Endothelial cell of umbilical vein (primary cell): Measurements from ENCODE around the gene RASSF3. TPM values are rescaled to one million over a fixed set of nuclear protein-coding genes. Genes with fewer than 3 reads are reported as not detected.

Experiments
- BruUV-seq: library from RNA; stranded (reverse); fragments of 400-500 nt; replicated peaks from 2 replicates; lab custom pipeline; 2021; lab: Mats Ljungman, UMichigan
- CTCF ChIA-PET: fragments of 300-600, 350-600 bp; sonication (Branson Sonifier 250); formaldehyde crosslinking; loops from one replicate; lab custom pipeline; 2021; ENCODE audit warnings: antibody characterized with exemption, inconsistent platforms; lab: Charles Lee
- POLR2A ChIA-PET: fragments of 300-600, 350-600 bp; sonication (Branson Sonifier 250); formaldehyde crosslinking; loops from one replicate; lab custom pipeline; 2021; ENCODE audit warnings: antibody characterized with exemption, inconsistent platforms; lab: Charles Lee
- DNase-seq: peaks from one replicate; pipeline ENCODE4 v3.0.0-alpha.2; 2011; ENCODE audit warnings: low read depth, low spot score
- FAIRE-seq: peaks from 2 replicates; lab custom pipeline; 2011; peaks lifted over from hg19 to GRCh38; lab: Jason Lieb, UNC
- H2AFZ ChIP-seq: 2 replicates; pipeline ENCODE4 v1.6.0; 2012; ENCODE audit warnings: low read depth, low read length, control low read depth, inconsistent platforms
- H3K27ac ChIP-seq: 2 replicates; pipeline ENCODE4 v1.5.1; 2011; ENCODE audit warnings: low read depth, mild to moderate bottlenecking, control low read depth, low read length, moderate library complexity; ENCODE audit not compliant: insufficient read depth
- H3K27me3 ChIP-seq, 2 experiments: 2 replicates each; pipeline versions ENCODE4 v1.6.0 to v1.6.1; 2011; ENCODE audit warnings: low read length in 2 of 2, mixed read lengths in 1 of 2; ENCODE audit not compliant: control insufficient read depth in 2 of 2, insufficient read depth in 2 of 2
- H3K36me3 ChIP-seq, 2 experiments: 2 replicates in 1 of 2; 3 replicates in 1 of 2; pipeline ENCODE4 v1.5.1; 2011; ENCODE audit warnings: low read length in 2 of 2, mild to moderate bottlenecking in 1 of 2, moderate library complexity in 1 of 2; ENCODE audit not compliant: control insufficient read depth in 2 of 2, insufficient read depth in 2 of 2; ENCODE audit errors: extremely low read depth in 1 of 2
- H3K4me1 ChIP-seq: 3 replicates; pipeline ENCODE4 v1.5.1; 2011; ENCODE audit warnings: mild to moderate bottlenecking, low read length; ENCODE audit not compliant: control insufficient read depth, insufficient read depth; ENCODE audit errors: extremely low read depth
- H3K4me2 ChIP-seq: 2 replicates; pipeline ENCODE4 v1.6.1; 2011; ENCODE audit warnings: low read length, control low read depth, mixed read lengths; ENCODE audit not compliant: insufficient read depth
- H3K4me3 ChIP-seq, 3 experiments: fragments of 200-600 bp in 1 of 3; sonication (generic), shearing (Covaris generic) in 1 of 3; replicated peaks in 1 of 3; 2 replicates each; pipeline ENCODE4 v1.5.1; 2011 to 2016; ENCODE audit warnings: control low read depth in 3 of 3, low read length in 3 of 3, mild to moderate bottlenecking in 2 of 3, inconsistent platforms in 1 of 3, low read depth in 1 of 3, moderate library complexity in 1 of 3; ENCODE audit not compliant: insufficient read depth in 1 of 3
- H3K79me2 ChIP-seq: 2 replicates; pipeline ENCODE4 v1.6.0; 2012; ENCODE audit warnings: low read length, inconsistent platforms; ENCODE audit not compliant: control insufficient read depth, insufficient read depth
- H3K9ac ChIP-seq: replicated peaks from 2 replicates; pipeline ENCODE3; 2011; ENCODE audit warnings: low read length, control low read depth; ENCODE audit not compliant: insufficient read depth; ENCODE audit errors: extremely low read depth
- H3K9me1 ChIP-seq: replicated peaks from 3 replicates; pipeline ENCODE4 v1.6.0; 2011; ENCODE audit warnings: mild to moderate bottlenecking, low read length; ENCODE audit not compliant: control insufficient read depth, insufficient read depth; ENCODE audit errors: extremely low read depth
- H3K9me3 ChIP-seq: replicated peaks from 2 replicates; pipeline ENCODE4 v1.5.1; 2012; ENCODE audit warnings: low read length, inconsistent platforms; ENCODE audit not compliant: control insufficient read depth, insufficient read depth
- H4K20me1 ChIP-seq: replicated peaks from 2 replicates; pipeline ENCODE3; 2011; ENCODE audit warnings: mild to moderate bottlenecking, low read length; ENCODE audit not compliant: control insufficient read depth, insufficient read depth; ENCODE audit errors: extremely low read depth
- EZH2 ChIP-seq: IDR thresholded peaks from 2 replicates; pipeline ENCODE4 v1.6.1; 2012; ENCODE audit warnings: borderline replicate concordance, low read depth, mild to moderate bottlenecking, moderate library complexity, low read length, inconsistent platforms; ENCODE audit not compliant: severe bottlenecking
- FOS ChIP-seq: IDR thresholded peaks from 2 replicates; pipeline ENCODE4 v1.6.1; 2011; ENCODE audit warnings: mild to moderate bottlenecking, low read length, moderate library complexity, borderline replicate concordance; ENCODE audit not compliant: insufficient read depth
- GATA2 ChIP-seq: IDR thresholded peaks from 2 replicates; pipeline ENCODE4 v1.7.0; 2011; ENCODE audit warnings: low read depth, mild to moderate bottlenecking, moderate library complexity, mixed read lengths, low read length; ENCODE audit not compliant: insufficient read length, insufficient read depth
- JUN ChIP-seq: IDR thresholded peaks from 2 replicates; pipeline ENCODE4 v1.6.1; 2011; ENCODE audit warnings: borderline replicate concordance, low read depth; ENCODE audit not compliant: insufficient read length, insufficient read depth
- MYC ChIP-seq: IDR thresholded peaks from one replicate; pipeline ENCODE4 v1.6.1; 2011; ENCODE audit warnings: mild to moderate bottlenecking, low read depth, low read length
- POLR2A ChIP-seq: IDR thresholded peaks from 2 replicates; pipeline ENCODE4 v1.6.1; 2012; ENCODE audit warnings: low read depth, mild to moderate bottlenecking, control low read depth, low read length
- POLR2AphosphoS5 ChIP-seq: IDR thresholded peaks from 2 replicates; pipeline ENCODE4 v1.6.1; 2012; ENCODE audit warnings: low read depth, mild to moderate bottlenecking, control low read depth, low read length, moderate library complexity; ENCODE audit not compliant: insufficient read depth
- dilution Hi-C: fragments of 300-500 bp; cut with MboI; formaldehyde crosslinking; loops from one replicate; pipeline ENCODE4 v1.15.0; 2019; ENCODE audit warnings: low sequenced_read_pairs; ENCODE audit not compliant: extremely low pct_ligation_motif_present
- intact Hi-C: fragments of 100-400 bp; cut with micrococcal nuclease; formaldehyde crosslinking; loops from one replicate; pipeline ENCODE4 v1.10.0; 2022
- polyA plus RNA-seq, 4 experiments: library from polyadenylated mRNA; depleted of rRNA in 3 of 4; stranded (reverse) in 3 of 4; unstranded in 1 of 4; fragments of >200 nt; gene quantifications; 2 replicates each; pipeline versions ENCODE4 v1.2.1 to v1.2.3, GENCODE V29; 2011 to 2012; ENCODE audit warnings: missing spikeins in 1 of 4
- total RNA-seq: library from RNA; stranded (reverse); gene quantifications from 2 replicates; pipeline ENCODE4 v1.2.3, GENCODE V29; 2021
- TF ChIP-seq, protein P1 (sequence below): IDR thresholded peaks from 2 replicates; pipeline ENCODE4 v1.6.1; 2011; ENCODE audit not compliant: insufficient read depth, insufficient read length
- TF ChIP-seq, protein P2 (sequence below), 2 donors: IDR thresholded peaks; 1 replicate in 1 of 2; 2 replicates in 1 of 2; pipeline ENCODE4 v1.5.1; 2011; ENCODE audit warnings: low read length in 2 of 2, mild to moderate bottlenecking in 2 of 2, moderate library complexity in 2 of 2, control low read depth in 1 of 2, inconsistent platforms in 1 of 2, low read depth in 1 of 2; ENCODE audit not compliant: insufficient read depth in 1 of 2; ENCODE audit errors: extremely low read depth in 1 of 2

Gene RASSF3
- total and polyA plus RNA-seq, 2 donors (not counting 3 experiments of a cell fraction or from before 2014, with no cell fraction given), result 20.2 to 60.8 TPM

DNA sequence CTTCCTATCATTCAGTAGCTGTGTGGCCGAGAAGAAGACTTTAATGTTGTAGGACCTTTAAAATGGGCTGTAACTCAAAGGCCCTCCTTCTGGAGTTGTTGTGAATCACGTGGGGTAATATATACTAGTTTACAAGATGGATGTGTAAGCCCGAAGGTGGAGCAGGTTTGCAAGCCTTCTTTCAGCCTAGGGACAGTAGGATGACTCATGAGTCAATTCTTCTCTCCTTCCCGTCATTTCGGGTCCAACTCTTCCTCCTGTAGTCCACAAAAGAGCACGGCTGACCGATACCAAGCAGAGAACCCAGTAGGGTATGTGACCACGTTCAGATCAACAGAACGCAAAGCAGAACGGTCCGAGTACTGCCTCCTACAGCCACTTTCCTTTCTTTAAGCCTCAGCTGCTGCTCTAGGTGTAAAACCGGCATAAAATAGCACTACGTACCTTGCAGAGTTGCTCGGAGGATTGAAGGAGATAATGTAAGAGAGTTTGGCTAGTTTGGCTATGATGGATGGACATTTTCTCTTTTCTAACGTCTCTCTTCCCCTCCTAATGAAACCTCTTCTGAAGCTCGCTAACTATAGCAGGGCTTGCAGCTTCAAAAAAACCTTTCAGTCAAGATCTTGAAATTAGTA, 1.3 kb upstream of the RASSF3 start:
- TF ChIP-seq GATA2 (no peak), EZH2 (no peak), MYC (no peak), JUN (peak; percentile 47), POLR2A (peak; percentile 55), FOS (peak; percentile 70), POLR2AphosphoS5 (no peak)
- TF ChIP-seq, protein P1, sequence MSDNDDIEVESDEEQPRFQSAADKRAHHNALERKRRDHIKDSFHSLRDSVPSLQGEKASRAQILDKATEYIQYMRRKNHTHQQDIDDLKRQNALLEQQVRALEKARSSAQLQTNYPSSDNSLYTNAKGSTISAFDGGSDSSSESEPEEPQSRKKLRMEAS, result peak; percentile 13
- TF ChIP-seq, protein P2, sequence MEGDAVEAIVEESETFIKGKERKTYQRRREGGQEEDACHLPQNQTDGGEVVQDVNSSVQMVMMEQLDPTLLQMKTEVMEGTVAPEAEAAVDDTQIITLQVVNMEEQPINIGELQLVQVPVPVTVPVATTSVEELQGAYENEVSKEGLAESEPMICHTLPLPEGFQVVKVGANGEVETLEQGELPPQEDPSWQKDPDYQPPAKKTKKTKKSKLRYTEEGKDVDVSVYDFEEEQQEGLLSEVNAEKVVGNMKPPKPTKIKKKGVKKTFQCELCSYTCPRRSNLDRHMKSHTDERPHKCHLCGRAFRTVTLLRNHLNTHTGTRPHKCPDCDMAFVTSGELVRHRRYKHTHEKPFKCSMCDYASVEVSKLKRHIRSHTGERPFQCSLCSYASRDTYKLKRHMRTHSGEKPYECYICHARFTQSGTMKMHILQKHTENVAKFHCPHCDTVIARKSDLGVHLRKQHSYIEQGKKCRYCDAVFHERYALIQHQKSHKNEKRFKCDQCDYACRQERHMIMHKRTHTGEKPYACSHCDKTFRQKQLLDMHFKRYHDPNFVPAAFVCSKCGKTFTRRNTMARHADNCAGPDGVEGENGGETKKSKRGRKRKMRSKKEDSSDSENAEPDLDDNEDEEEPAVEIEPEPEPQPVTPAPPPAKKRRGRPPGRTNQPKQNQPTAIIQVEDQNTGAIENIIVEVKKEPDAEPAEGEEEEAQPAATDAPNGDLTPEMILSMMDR (IDR thresholded peaks at IDR 0.05; ENCODE audit: extremely low read depth in 1 of 2, insufficient read depth in 1 of 2, low read depth in 1 of 2, low read length in 2 of 2), result no peak
- DNase-seq, result peak; percentile 80
- Histone ChIP-seq H3K4me3 (peak overlapping the region; percentile 84 to 92 (median 85)), H2AFZ (peak overlapping the region; percentile 95), H3K9me1 (no peaks in the 10 kb centered on the region), H3K79me2 (peaks cover 38% of the 10 kb centered on the region), H4K20me1 (no peaks in the 10 kb centered on the region), H3K27me3 (no peaks in the 10 kb centered on the region), H3K9ac (peak overlapping the region; percentile 73), H3K4me1 (peaks cover 23% of the 10 kb centered on the region), H3K9me3 (no peaks in the 10 kb centered on the region), H3K36me3 (peaks cover 0 to 2% of the 10 kb centered on the region in 2 experiments), H3K4me2 (peak overlapping the region; percentile 99), H3K27ac (peak overlapping the region; percentile 78)
- dilution Hi-C loops (no loop called here), intact Hi-C loops (loop anchor here (1.0 kb wide), 4 partner anchors 8 to 89 kb away; no protein-coding TSS in a partner anchor)
- ChIA-PET POLR2A (no interaction called here), CTCF (interaction anchor here (0.6 to 6.9 kb wide), 13 partner anchors 8 to 192 kb away, joined by 3 to 72 read pairs (median 4); no protein-coding TSS in a partner anchor)
- no TSS peak for BruUV-seq
- peak; percentile 88 for FAIRE-seq
